ENCODE measurements around the gene CPN1. TPM values are rescaled to one million over a fixed set of nuclear protein-coding genes. Genes with fewer than 3 reads are reported as not detected.

CPN1 gene
- total and polyA plus RNA-seq, 10 donors = not detected

DNA sequence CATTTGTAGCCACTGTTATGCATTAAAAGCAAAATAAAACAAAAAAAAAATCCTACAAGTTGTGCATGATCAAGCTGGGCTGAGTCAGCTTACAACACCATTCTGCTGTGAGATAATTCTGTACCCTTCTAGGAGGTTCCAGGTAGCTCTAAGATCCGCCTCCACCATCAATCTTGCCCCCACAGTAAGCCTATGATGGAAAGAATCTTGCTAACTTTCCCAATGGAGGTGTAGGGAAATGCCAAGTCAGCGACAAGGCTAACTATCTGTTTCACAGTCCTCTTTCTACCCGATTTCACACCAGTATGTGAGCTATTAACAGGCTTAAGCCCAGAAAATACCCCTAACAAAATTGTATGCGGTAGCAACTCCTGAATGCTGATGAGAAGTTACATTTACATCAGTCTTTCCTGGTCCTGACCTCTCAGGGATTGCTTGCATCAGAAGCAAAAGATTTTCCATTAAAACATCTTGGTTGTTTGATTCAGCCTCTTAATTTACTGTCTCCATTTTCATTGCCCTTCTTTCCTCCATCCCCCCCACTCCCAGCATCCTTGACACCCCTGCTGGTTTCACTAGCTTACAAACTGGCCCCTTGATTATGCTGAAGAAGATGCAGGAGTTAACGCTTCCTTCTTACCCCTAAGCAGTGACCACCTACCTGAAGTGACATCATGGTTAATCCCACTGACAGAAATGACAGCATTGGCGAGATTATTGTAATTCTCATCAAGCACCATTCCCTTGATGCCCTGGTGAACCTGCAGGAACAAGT lies 27.8 kb downstream of the CPN1 start:
- H3K27ac ChIP-seq = no peak overlapping the region
- peaks cover 0 to 10% (median 7%) of the 10 kb centered on the region in 8 donors for H3K9me3 ChIP-seq
- intact Hi-C loops (cut with DNase I; ENCODE audit: low total_unique reads) = no loop called here
- H3K27me3 ChIP-seq (replicated peaks in 1 of 7) = peaks cover 0 to 16% (median 0%) of the 10 kb centered on the region in 7 donors
- no peaks in the 10 kb centered on the region for H3K4me1 ChIP-seq
- no peaks in the 10 kb centered on the region for H3K36me3 ChIP-seq
- TF ChIP-seq POLR2A (IDR thresholded peaks at IDR 0.05) (no peak), POLR2AphosphoS5 (IDR thresholded peaks at IDR 0.05) (no peak)
- TF ChIP-seq, protein P1, sequence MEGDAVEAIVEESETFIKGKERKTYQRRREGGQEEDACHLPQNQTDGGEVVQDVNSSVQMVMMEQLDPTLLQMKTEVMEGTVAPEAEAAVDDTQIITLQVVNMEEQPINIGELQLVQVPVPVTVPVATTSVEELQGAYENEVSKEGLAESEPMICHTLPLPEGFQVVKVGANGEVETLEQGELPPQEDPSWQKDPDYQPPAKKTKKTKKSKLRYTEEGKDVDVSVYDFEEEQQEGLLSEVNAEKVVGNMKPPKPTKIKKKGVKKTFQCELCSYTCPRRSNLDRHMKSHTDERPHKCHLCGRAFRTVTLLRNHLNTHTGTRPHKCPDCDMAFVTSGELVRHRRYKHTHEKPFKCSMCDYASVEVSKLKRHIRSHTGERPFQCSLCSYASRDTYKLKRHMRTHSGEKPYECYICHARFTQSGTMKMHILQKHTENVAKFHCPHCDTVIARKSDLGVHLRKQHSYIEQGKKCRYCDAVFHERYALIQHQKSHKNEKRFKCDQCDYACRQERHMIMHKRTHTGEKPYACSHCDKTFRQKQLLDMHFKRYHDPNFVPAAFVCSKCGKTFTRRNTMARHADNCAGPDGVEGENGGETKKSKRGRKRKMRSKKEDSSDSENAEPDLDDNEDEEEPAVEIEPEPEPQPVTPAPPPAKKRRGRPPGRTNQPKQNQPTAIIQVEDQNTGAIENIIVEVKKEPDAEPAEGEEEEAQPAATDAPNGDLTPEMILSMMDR (IDR thresholded peaks at IDR 0.05 in 8 of 11, conservative IDR thresholded peaks at IDR 0.05 in 3 of 11) = no peak
- 59 to 70% (median 64%) methylated on average over 6 of the region's 6 CpGs for WGBS, 5 donors
- H3K4me3 ChIP-seq = no peak overlapping the region
- no peak for DNase-seq

DNA sequence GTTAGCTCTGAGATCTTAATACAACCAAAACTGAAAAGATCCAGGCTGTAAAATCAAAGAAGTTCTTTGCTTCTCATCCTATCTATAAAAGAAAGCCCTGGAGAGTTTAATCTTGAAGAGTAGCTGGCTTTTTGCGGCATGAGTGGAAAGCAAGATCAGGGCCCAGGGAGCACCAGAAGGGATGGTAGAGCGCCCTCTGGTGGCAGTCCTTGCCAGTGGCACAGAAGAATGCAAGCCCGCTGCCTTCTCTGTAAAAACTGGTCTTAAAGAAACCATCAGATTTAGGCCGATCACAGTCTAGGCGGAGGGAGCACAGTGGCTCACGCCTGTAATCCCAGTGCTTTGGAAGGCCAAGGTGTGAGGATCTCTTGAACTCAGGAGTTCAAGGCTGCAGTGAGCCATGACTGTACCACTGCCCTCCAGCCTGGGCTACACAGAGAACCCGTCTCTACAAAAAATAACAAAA lies 35.6 kb downstream of the CPN1 start:
- DNase-seq = peak; percentile 95
- Histone ChIP-seq H3K27ac (peak overlapping the region in 2 of 8 donors; percentile 7 to 33), H3K9me3 (no peaks in the 10 kb centered on the region), H3K4me3 (no peak overlapping the region), H3K27me3 (replicated peaks in 1 of 7) (no peaks in the 10 kb centered on the region), H3K4me1 (peaks cover 0 to 42% (median 15%) of the 10 kb centered on the region in 6 donors), H3K36me3 (no peaks in the 10 kb centered on the region)
- TF ChIP-seq, protein P1 (IDR thresholded peaks at IDR 0.05 in 8 of 11, conservative IDR thresholded peaks at IDR 0.05 in 3 of 11) = peak; percentile 82 to 96 (median 91)
- TF ChIP-seq POLR2AphosphoS5 (IDR thresholded peaks at IDR 0.05) = peak in 1 of 3 donors; percentile 21
- no peak for TF ChIP-seq POLR2A (IDR thresholded peaks at IDR 0.05)
- intact Hi-C loops (cut with DNase I; ENCODE audit: low total_unique reads) = loop anchor here (5.0 kb wide), 1 partner anchor 199 kb away; no protein-coding TSS in a partner anchor
- WGBS, 5 donors = 17 to 21% (median 18%) methylated on average over 7 of the region's 7 CpGs

DNA sequence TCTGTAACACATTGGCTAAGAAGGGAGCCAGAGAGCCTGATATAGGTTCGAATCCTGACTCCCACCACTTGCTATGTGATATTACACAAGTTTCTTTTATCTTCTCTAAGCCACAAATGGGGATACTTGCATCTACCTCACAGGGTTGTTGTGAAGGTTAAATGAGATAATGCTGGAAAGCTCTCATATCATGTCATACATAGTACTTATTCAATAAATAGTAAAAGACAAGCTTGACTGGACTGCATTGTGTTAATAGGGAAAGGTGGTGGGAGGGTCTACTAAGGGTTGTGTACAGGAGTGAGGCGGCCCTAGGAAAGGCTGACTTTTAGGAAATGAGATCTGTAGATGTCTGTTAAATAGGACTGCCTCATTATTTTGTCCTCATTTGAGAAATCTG lies 36.1 kb downstream of the CPN1 start:
- Histone ChIP-seq H3K4me1 (peaks cover 0 to 42% (median 15%) of the 10 kb centered on the region in 6 donors), H3K4me3 (no peak overlapping the region), H3K36me3 (no peaks in the 10 kb centered on the region), H3K27ac (peak overlapping the region in 2 of 8 donors; percentile 7 to 33), H3K27me3 (replicated peaks in 1 of 7) (no peaks in the 10 kb centered on the region), H3K9me3 (no peaks in the 10 kb centered on the region)
- no peak for DNase-seq
- TF ChIP-seq POLR2AphosphoS5 (IDR thresholded peaks at IDR 0.05) = no peak
- no peak for TF ChIP-seq POLR2A (IDR thresholded peaks at IDR 0.05)
- TF ChIP-seq, protein P1 (IDR thresholded peaks at IDR 0.05 in 8 of 11, conservative IDR thresholded peaks at IDR 0.05 in 3 of 11) = no peak
- intact Hi-C loops (cut with DNase I; ENCODE audit: low total_unique reads) = loop anchor here (5.0 kb wide), 1 partner anchor 198 kb away; no protein-coding TSS in a partner anchor
- WGBS, 5 donors = 63 to 80% (median 73%) methylated on average over 2 of the region's 2 CpGs

DNA sequence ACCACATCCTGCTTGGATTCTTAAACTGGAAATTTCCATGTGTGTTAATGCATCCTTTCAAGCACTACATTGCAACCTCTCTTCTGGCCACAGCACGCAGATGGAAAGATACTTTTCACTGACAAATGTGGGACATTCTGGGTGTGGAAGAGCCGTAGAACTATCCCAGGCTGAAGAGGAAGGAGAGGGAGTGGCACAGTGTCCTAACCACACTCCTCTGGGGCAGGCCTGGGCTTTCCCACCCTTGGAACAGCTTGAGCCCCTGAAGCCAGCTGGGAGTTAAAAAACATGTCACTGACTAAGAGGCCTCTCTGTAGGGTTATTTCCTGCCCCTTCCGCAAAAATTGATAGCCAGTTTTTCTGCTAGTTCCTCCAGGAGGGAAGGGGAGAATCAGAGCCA lies 37.9 kb downstream of the CPN1 start:
- intact Hi-C loops (cut with DNase I; ENCODE audit: low total_unique reads) = no loop called here
- H3K36me3 ChIP-seq = no peaks in the 10 kb centered on the region
- H3K27me3 ChIP-seq (replicated peaks in 1 of 7) = no peaks in the 10 kb centered on the region
- no peak overlapping the region for H3K4me3 ChIP-seq
- peaks cover 0 to 44% (median 15%) of the 10 kb centered on the region in 6 donors for H3K4me1 ChIP-seq
- H3K9me3 ChIP-seq = no peaks in the 10 kb centered on the region
- DNase-seq = no peak
- 26 to 34% (median 31%) methylated on average over 3 of the region's 3 CpGs for WGBS, 5 donors
- TF ChIP-seq POLR2AphosphoS5 (IDR thresholded peaks at IDR 0.05) (no peak), POLR2A (IDR thresholded peaks at IDR 0.05) (no peak)
- TF ChIP-seq, protein P1 (IDR thresholded peaks at IDR 0.05 in 8 of 11, conservative IDR thresholded peaks at IDR 0.05 in 3 of 11) = no peak
- H3K27ac ChIP-seq = peak overlapping the region in 7 of 8 donors; percentile 29 to 73 (median 64)
